ENCODE data around the gene SLC17A9. TPM values are rescaled to one million over a fixed set of nuclear protein-coding genes. Genes with fewer than 3 reads are reported as not detected.

SLC17A9 gene
- total and polyA plus RNA-seq, 10 donors = 18.8 to 95.3 (median 34.2) TPM

DNA sequence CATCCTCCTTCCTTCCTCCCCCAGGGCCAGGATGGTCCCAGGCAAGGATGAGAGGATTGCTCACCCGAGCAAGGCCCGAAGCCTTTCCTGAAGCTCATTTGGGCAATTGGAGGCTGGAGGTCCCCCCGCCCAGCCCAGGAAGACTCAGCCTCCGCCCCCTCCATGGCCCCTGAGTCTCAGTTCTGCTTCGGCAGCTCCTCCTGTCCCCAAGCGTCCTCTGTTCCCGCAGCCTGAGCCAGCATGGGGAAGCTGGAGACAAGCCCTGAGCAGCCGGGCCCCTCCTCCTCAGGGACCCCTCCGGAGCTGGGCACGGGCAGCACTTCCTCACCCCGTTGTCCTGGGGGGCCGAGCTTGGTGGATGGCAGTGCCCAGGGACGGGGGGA is 26.0 kb downstream of the SLC17A9 start:
- H3K4me3 ChIP-seq = peak overlapping the region in 1 of 8 donors; percentile 62
- intact Hi-C loops (cut with DNase I; ENCODE audit: low total_unique reads) = no loop called here
- WGBS, 5 donors = 21 to 32% (median 27%) methylated on average over 6 to 13 of the region's 13 CpGs
- H3K27ac ChIP-seq = no peak overlapping the region
- no peaks in the 10 kb centered on the region for H3K9me3 ChIP-seq
- H3K27me3 ChIP-seq (replicated peaks in 1 of 7) = peaks cover 0 to 100% (median 96%) of the 10 kb centered on the region in 7 donors
- H3K36me3 ChIP-seq = no peaks in the 10 kb centered on the region
- TF ChIP-seq POLR2A (IDR thresholded peaks at IDR 0.05) (no peak), POLR2AphosphoS5 (IDR thresholded peaks at IDR 0.05) (no peak)
- TF ChIP-seq, protein P1, sequence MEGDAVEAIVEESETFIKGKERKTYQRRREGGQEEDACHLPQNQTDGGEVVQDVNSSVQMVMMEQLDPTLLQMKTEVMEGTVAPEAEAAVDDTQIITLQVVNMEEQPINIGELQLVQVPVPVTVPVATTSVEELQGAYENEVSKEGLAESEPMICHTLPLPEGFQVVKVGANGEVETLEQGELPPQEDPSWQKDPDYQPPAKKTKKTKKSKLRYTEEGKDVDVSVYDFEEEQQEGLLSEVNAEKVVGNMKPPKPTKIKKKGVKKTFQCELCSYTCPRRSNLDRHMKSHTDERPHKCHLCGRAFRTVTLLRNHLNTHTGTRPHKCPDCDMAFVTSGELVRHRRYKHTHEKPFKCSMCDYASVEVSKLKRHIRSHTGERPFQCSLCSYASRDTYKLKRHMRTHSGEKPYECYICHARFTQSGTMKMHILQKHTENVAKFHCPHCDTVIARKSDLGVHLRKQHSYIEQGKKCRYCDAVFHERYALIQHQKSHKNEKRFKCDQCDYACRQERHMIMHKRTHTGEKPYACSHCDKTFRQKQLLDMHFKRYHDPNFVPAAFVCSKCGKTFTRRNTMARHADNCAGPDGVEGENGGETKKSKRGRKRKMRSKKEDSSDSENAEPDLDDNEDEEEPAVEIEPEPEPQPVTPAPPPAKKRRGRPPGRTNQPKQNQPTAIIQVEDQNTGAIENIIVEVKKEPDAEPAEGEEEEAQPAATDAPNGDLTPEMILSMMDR (IDR thresholded peaks at IDR 0.05 in 8 of 11, conservative IDR thresholded peaks at IDR 0.05 in 3 of 11) = no peak
- DNase-seq = no peak
- peaks cover 0 to 58% (median 36%) of the 10 kb centered on the region in 6 donors for H3K4me1 ChIP-seq

DNA sequence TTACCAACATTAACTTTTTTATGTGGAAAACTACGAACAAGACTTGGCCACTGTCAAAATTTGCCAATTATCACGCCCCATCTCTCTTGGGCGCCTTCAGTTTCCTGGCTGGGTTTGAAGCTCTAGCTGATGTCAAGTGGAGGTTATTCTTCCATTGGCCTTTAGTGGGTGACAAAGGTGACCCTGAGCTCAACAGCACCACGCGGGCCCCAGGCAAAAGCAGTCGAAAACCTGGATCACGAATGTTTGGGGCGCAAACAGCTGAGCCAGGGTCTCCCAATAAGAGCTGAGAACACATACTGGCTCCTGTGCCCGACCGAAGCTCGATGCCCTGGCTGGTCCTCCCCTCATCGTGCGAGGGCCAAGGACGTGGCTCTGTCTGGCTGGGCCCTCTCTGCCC is 26.8 kb downstream of the SLC17A9 start:
- H3K27ac ChIP-seq = no peak overlapping the region
- H3K9me3 ChIP-seq = no peaks in the 10 kb centered on the region
- H3K4me1 ChIP-seq = peaks cover 0 to 58% (median 36%) of the 10 kb centered on the region in 6 donors
- no peak overlapping the region for H3K4me3 ChIP-seq
- intact Hi-C loops (cut with DNase I; ENCODE audit: low total_unique reads) = no loop called here
- no peaks in the 10 kb centered on the region for H3K36me3 ChIP-seq
- DNase-seq = no peak
- H3K27me3 ChIP-seq (replicated peaks in 1 of 7) = peaks cover 0 to 100% (median 90%) of the 10 kb centered on the region in 7 donors
- TF ChIP-seq POLR2A (IDR thresholded peaks at IDR 0.05) = no peak
- TF ChIP-seq POLR2AphosphoS5 (IDR thresholded peaks at IDR 0.05) = no peak
- TF ChIP-seq, protein P1 (IDR thresholded peaks at IDR 0.05 in 8 of 11, conservative IDR thresholded peaks at IDR 0.05 in 3 of 11) = no peak
- 66 to 84% (median 72%) methylated on average over 8 to 14 of the region's 14 CpGs for WGBS, 5 donors

DNA sequence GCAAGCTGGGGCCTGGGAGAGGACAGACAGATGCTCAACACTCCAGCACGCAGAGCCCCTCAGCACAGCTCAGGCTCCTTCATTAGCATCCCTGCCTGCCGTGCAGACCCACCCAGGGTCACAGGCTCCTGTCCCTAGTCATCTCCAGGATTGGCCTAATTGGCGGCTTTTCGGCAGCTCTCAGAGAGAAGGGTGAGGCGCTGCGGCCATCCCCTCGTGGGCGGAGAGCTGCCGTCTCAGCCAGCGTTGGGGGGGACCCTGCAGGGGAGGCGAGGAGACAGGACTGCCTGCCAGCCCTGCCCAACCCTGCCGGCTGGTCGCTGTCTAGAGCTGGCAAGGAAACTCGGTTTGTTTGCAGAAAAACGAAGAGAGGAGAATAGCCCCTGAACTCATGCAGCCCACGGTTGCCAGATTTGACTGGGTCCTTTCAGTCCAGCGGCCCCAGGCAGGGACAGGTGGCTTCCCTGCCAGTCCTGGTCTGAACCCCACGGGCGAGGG is 27.4 kb downstream of the SLC17A9 start:
- Histone ChIP-seq H3K4me1 (peaks cover 0 to 58% (median 36%) of the 10 kb centered on the region in 6 donors), H3K36me3 (no peaks in the 10 kb centered on the region), H3K9me3 (no peaks in the 10 kb centered on the region), H3K4me3 (no peak overlapping the region), H3K27me3 (replicated peaks in 1 of 7) (peaks cover 0 to 100% (median 84%) of the 10 kb centered on the region in 7 donors), H3K27ac (no peak overlapping the region)
- intact Hi-C loops (cut with DNase I; ENCODE audit: low total_unique reads) = no loop called here
- TF ChIP-seq POLR2A (IDR thresholded peaks at IDR 0.05) = no peak
- TF ChIP-seq, protein P1 (IDR thresholded peaks at IDR 0.05 in 8 of 11, conservative IDR thresholded peaks at IDR 0.05 in 3 of 11) = no peak
- TF ChIP-seq POLR2AphosphoS5 (IDR thresholded peaks at IDR 0.05) = no peak
- no peak for DNase-seq
- WGBS, 5 donors = 11 to 23% (median 12%) methylated on average over 9 to 19 of the region's 19 CpGs

DNA sequence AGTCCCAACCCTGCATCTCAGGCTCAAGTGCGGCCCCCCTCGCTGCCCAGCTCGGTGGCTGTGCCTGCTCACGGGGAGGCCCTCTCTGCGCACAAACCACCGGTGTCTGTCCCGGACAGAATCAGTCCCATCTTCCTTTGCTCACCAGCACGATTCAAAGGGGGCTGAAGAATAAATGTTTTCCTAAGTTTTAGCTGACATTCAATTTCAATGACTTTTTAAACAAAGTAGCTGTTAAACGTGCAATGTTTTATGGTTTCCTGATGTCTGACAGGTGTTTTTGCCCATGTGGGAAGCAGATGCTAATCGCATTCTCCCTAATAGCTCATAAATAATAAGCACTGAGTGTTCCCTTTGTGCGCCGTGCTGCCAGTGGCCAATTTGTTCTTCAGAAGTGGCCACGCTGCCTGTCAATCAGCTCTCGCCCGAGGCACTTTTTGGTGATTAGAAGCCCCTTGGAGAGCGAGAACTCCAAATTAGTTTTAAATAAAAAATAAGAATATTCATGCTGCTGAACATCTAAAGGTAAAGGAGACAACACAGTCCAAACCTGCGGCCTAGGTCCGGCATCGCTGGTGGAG is 28.0 kb downstream of the SLC17A9 start:
- Histone ChIP-seq H3K36me3 (no peaks in the 10 kb centered on the region), H3K4me3 (no peak overlapping the region), H3K27me3 (replicated peaks in 1 of 7) (peaks cover 0 to 100% (median 78%) of the 10 kb centered on the region in 7 donors), H3K27ac (no peak overlapping the region), H3K9me3 (no peaks in the 10 kb centered on the region), H3K4me1 (peaks cover 0 to 58% (median 36%) of the 10 kb centered on the region in 6 donors)
- WGBS, 5 donors = 21 to 26% (median 22%) methylated on average over 18 to 19 of the region's 19 CpGs
- intact Hi-C loops (cut with DNase I; ENCODE audit: low total_unique reads) = no loop called here
- TF ChIP-seq, protein P1 (IDR thresholded peaks at IDR 0.05 in 8 of 11, conservative IDR thresholded peaks at IDR 0.05 in 3 of 11) = no peak
- no peak for TF ChIP-seq POLR2A (IDR thresholded peaks at IDR 0.05)
- TF ChIP-seq POLR2AphosphoS5 (IDR thresholded peaks at IDR 0.05) = no peak
- DNase-seq = no peak

Measured in spleen (tissue), 11 donors.